IMR-90 (cell line): Measurements from ENCODE around the gene GRAMD1C. TPM values are rescaled to one million over a fixed set of nuclear protein-coding genes. Genes with fewer than 3 reads are reported as not detected.

Experiments
- ATAC-seq: fragments of 200-7000 bp; cut with Tn5 transposase; 2 replicates; pipeline ENCODE4 v1.9.1; 2020; ENCODE audit warnings: low read depth, mild to moderate bottlenecking, moderate library complexity
- BruUV-seq: library from RNA; stranded (reverse); fragments of 400-500 nt; replicated peaks from 2 replicates; lab custom pipeline; 2021; lab: Mats Ljungman, UMichigan
- CTCF ChIA-PET: fragments of 300-600 bp; formaldehyde crosslinking; extraction: SDS; loops from one replicate; lab custom pipeline; 2021; ENCODE audit warnings: antibody characterized with exemption; lab: Yijun Ruan, JAX
- POLR2A ChIA-PET: fragments of 300-600 bp; sonication (Branson Sonifier 250); formaldehyde crosslinking; loops from one replicate; lab custom pipeline; 2022; ENCODE audit warnings: antibody characterized with exemption; ENCODE audit not compliant: unreplicated experiment; lab: Charles Lee
- DNase-seq: peaks from one replicate; pipeline ENCODE4 v3.0.0; 2013
- H2AFZ ChIP-seq: replicated peaks from 2 replicates; pipeline ENCODE3; 2013; ENCODE audit warnings: low read length, mild to moderate bottlenecking; ENCODE audit not compliant: poor library complexity
- H2AK5ac ChIP-seq: 2 replicates; pipeline ENCODE4 v1.6.1; 2013; ENCODE audit warnings: low read depth, low read length, inconsistent platforms
- H2AK9ac ChIP-seq: replicated peaks from 2 replicates; pipeline ENCODE3; 2013; ENCODE audit warnings: mild to moderate bottlenecking, low read depth, low read length, moderate library complexity; ENCODE audit not compliant: poor library complexity
- H2BK120ac ChIP-seq: 2 replicates; pipeline ENCODE4 v1.6.1; 2013; ENCODE audit warnings: low read depth, low read length, inconsistent platforms
- H2BK15ac ChIP-seq: 3 replicates; pipeline ENCODE4 v1.6.1; 2013; ENCODE audit warnings: low read depth, low read length, inconsistent platforms
- H2BK20ac ChIP-seq: 2 replicates; pipeline ENCODE4 v1.6.1; 2013; ENCODE audit warnings: low read depth, mild to moderate bottlenecking, inconsistent platforms, low read length, moderate library complexity
- H2BK5ac ChIP-seq: 2 replicates; pipeline ENCODE4 v1.6.1; 2013; ENCODE audit warnings: mild to moderate bottlenecking, low read depth, low read length, inconsistent platforms; ENCODE audit not compliant: poor library complexity, severe bottlenecking
- H3K14ac ChIP-seq: replicated peaks from 2 replicates; pipeline ENCODE4 v1.6.1; 2013; ENCODE audit warnings: low read depth, low read length, inconsistent platforms
- H3K18ac ChIP-seq: 2 replicates; pipeline ENCODE4 v1.6.1; 2013; ENCODE audit warnings: low read depth, low read length, control low read depth
- H3K23ac ChIP-seq: 2 replicates; pipeline ENCODE4 v1.6.1; 2013; ENCODE audit warnings: low read depth, low read length, inconsistent platforms
- H3K27ac ChIP-seq: 2 replicates; pipeline ENCODE4 v1.5.1; 2013; ENCODE audit warnings: mild to moderate bottlenecking, control low read depth, low read length; ENCODE audit not compliant: insufficient read depth
- H3K27me3 ChIP-seq: 2 replicates; pipeline ENCODE4 v1.6.1; 2013; ENCODE audit warnings: low read length; ENCODE audit not compliant: control insufficient read depth, insufficient read depth
- H3K36me3 ChIP-seq: 2 replicates; pipeline ENCODE4 v1.6.1; 2013; ENCODE audit warnings: low read length, mixed read lengths; ENCODE audit not compliant: control insufficient read depth, insufficient read depth
- H3K4ac ChIP-seq: 2 replicates; pipeline ENCODE4 v1.6.1; 2013; ENCODE audit warnings: low read depth, low read length, inconsistent platforms
- H3K4me1 ChIP-seq: 2 replicates; pipeline ENCODE4 v1.6.1; 2013; ENCODE audit warnings: low read length, mixed read lengths; ENCODE audit not compliant: control insufficient read depth, insufficient read depth
- H3K4me2 ChIP-seq: 2 replicates; pipeline ENCODE4 v1.6.1; 2013; ENCODE audit warnings: low read depth, mild to moderate bottlenecking, control low read depth, low read length, moderate library complexity
- H3K4me3 ChIP-seq: 2 replicates; pipeline ENCODE4 v1.5.1; 2013; ENCODE audit warnings: low read depth, mild to moderate bottlenecking, control low read depth, low read length, moderate library complexity; ENCODE audit not compliant: insufficient read depth
- H3K56ac ChIP-seq: 2 replicates; pipeline ENCODE4 v1.6.1; 2013; ENCODE audit warnings: low read length, inconsistent platforms; ENCODE audit not compliant: insufficient read depth; ENCODE audit errors: extremely low read depth
- H3K79me1 ChIP-seq, 2 experiments: 2 replicates each; pipeline ENCODE4 v1.6.1; 2013; ENCODE audit warnings: low read length in 2 of 2, inconsistent platforms in 1 of 2, low read depth in 1 of 2
- H3K9ac ChIP-seq: 2 replicates; pipeline ENCODE4 v1.6.1; 2013; ENCODE audit warnings: low read depth, low read length, control low read depth
- H3K9me1 ChIP-seq: 2 replicates; pipeline ENCODE4 v1.6.1; 2013; ENCODE audit warnings: low read length, inconsistent platforms; ENCODE audit not compliant: insufficient read depth
- H3K9me3 ChIP-seq: 2 replicates; pipeline ENCODE4 v1.6.1; 2013; ENCODE audit warnings: low read length; ENCODE audit not compliant: control insufficient read depth, insufficient read depth
- H4K20me1 ChIP-seq: 2 replicates; pipeline ENCODE4 v1.6.1; 2013; ENCODE audit warnings: low read length, inconsistent platforms; ENCODE audit not compliant: insufficient read depth
- H4K5ac ChIP-seq: 2 replicates; pipeline ENCODE4 v1.6.1; 2013; ENCODE audit warnings: mild to moderate bottlenecking, low read depth, low read length, control low read depth
- H4K8ac ChIP-seq, 2 experiments: 2 replicates each; pipeline ENCODE4 v1.6.1; 2013; ENCODE audit warnings: low read depth in 2 of 2, low read length in 2 of 2, control low read depth in 1 of 2, inconsistent platforms in 1 of 2
- H4K91ac ChIP-seq: 2 replicates; pipeline ENCODE4 v1.6.1; 2013; ENCODE audit warnings: low read depth, low read length, inconsistent platforms; ENCODE audit not compliant: insufficient read depth
- RAD21 ChIP-seq: IDR thresholded peaks from 2 replicates; pipeline ENCODE4 v1.6.1; 2012; ENCODE audit warnings: low read length, improper control_type of control experiment
- WGBS, 2 experiments: methylation state at CpG; one replicate each; pipeline versions ENCODE4 v1.1.5 to v1.1.7; 2013; ENCODE audit warnings: missing lambda C conversion rate in 2 of 2; ENCODE audit not compliant: insufficient read length in 1 of 2; ENCODE audit errors: extremely low coverage in 2 of 2; 5-methylcytosine and 5-hydroxymethylcytosine counted together
- dilution Hi-C: fragments of 300-500 bp; cut with HindIII; formaldehyde crosslinking; loops from one replicate; pipeline ENCODE4 v1.14.3; 2018; ENCODE audit warnings: low sequenced_read_pairs; ENCODE audit not compliant: unreplicated experiment
- in situ Hi-C: fragments of 300-500 bp; cut with MboI; formaldehyde crosslinking; loops from 3 replicates; pipeline ENCODE4 v1.14.3; 2019; ENCODE audit warnings: low sequenced_read_pairs, inconsistent platforms, mixed read lengths
- intact Hi-C: fragments of 100-400 bp; cut with micrococcal nuclease; formaldehyde crosslinking; loops from 2 replicates; pipeline ENCODE4 v1.10.0; 2022
- polyA plus RNA-seq, 3 experiments: library from polyadenylated mRNA; depleted of rRNA; stranded (reverse); fragments of >200 nt; gene quantifications; 2 replicates each; pipeline ENCODE4 v1.2.3, GENCODE V29; 2012; ENCODE audit warnings: low replicate concordance in 1 of 3
- total RNA-seq: library from RNA; depleted of rRNA; stranded (reverse); fragments of >200 nt; gene quantifications from 2 replicates; pipeline ENCODE4 v1.2.3, GENCODE V29; 2012

GRAMD1C gene
- total and polyA plus RNA-seq, 2 of the 4 experiments (the other 2 are of a cell fraction), result 2.5 to 5.0 TPM

DNA sequence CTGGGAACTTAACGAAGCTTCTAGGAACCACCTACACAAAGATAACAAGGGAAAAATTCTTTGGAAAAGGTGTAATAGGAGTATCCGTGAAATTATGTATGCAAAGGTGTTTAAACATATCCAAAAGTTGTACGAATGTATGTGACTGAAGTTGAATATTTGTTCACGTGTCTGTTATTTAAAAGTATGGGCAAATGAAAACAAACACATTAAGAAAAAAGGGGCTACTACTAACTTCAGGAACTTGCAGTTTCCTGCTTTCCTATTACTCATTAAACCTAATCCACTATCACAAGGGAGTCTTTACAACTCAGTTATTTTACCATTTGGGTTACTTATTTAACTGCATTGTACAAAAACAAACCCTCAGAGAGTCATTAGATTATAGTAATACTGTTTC lies 33.9 kb upstream of the GRAMD1C start:
- no peak overlapping the region for H3K56ac ChIP-seq
- no peak overlapping the region for H2AK9ac ChIP-seq
- no peak overlapping the region for H2BK15ac ChIP-seq
- no peak for TF ChIP-seq RAD21
- no peak overlapping the region for H4K5ac ChIP-seq
- no peak overlapping the region for H2AK5ac ChIP-seq
- CTCF ChIA-PET, result interaction anchor here (0.5 kb wide), 1 partner anchor 1417 kb away, joined by 8 read pairs; no protein-coding TSS in a partner anchor
- H3K9me1 ChIP-seq, result no peaks in the 10 kb centered on the region
- H3K23ac ChIP-seq, result no peak overlapping the region
- H3K4me2 ChIP-seq, result no peak overlapping the region
- intact Hi-C loops (no loop called here), in situ Hi-C loops (no loop called here), dilution Hi-C loops (no loop called here)
- no peak overlapping the region for H3K4me3 ChIP-seq
- BruUV-seq, result no TSS peak
- ATAC-seq, result no peak
- POLR2A ChIA-PET, result no interaction called here
- H4K91ac ChIP-seq, result no peak overlapping the region
- no peaks in the 10 kb centered on the region for H3K9me3 ChIP-seq
- no peak overlapping the region for H3K27ac ChIP-seq
- WGBS, 2 experiments, result no CpG with 5 or more reads among the region's 4 CpGs
- H3K9ac ChIP-seq, result no peak overlapping the region
- H2AFZ ChIP-seq, result no peak overlapping the region
- peaks cover 27% of the 10 kb centered on the region for H3K36me3 ChIP-seq
- no peak overlapping the region for H3K18ac ChIP-seq
- H4K8ac ChIP-seq, result no peak overlapping the region
- no peak overlapping the region for H2BK20ac ChIP-seq
- no peak overlapping the region for H3K14ac ChIP-seq
- no peak overlapping the region for H2BK120ac ChIP-seq
- no peaks in the 10 kb centered on the region for H3K4me1 ChIP-seq
- no peaks in the 10 kb centered on the region for H4K20me1 ChIP-seq
- H2BK5ac ChIP-seq, result no peak overlapping the region
- no peak for DNase-seq
- peaks cover 0 to 4% of the 10 kb centered on the region in 2 experiments; a peak in 1 of 4 replicates for H3K79me1 ChIP-seq
- no peaks in the 10 kb centered on the region for H3K27me3 ChIP-seq
- H3K4ac ChIP-seq, result no peak overlapping the region
